Measurements from ENCODE around the gene NPAT. TPM values are rescaled to one million over a fixed set of nuclear protein-coding genes. Genes with fewer than 3 reads are reported as not detected.

The NPAT gene
- total and polyA plus RNA-seq, 10 of the 15 experiments (the other 5 are each of a cell fraction or from before 2014, with no cell fraction given): 7.5 to 32.8 (median 20.1) TPM

DNA sequence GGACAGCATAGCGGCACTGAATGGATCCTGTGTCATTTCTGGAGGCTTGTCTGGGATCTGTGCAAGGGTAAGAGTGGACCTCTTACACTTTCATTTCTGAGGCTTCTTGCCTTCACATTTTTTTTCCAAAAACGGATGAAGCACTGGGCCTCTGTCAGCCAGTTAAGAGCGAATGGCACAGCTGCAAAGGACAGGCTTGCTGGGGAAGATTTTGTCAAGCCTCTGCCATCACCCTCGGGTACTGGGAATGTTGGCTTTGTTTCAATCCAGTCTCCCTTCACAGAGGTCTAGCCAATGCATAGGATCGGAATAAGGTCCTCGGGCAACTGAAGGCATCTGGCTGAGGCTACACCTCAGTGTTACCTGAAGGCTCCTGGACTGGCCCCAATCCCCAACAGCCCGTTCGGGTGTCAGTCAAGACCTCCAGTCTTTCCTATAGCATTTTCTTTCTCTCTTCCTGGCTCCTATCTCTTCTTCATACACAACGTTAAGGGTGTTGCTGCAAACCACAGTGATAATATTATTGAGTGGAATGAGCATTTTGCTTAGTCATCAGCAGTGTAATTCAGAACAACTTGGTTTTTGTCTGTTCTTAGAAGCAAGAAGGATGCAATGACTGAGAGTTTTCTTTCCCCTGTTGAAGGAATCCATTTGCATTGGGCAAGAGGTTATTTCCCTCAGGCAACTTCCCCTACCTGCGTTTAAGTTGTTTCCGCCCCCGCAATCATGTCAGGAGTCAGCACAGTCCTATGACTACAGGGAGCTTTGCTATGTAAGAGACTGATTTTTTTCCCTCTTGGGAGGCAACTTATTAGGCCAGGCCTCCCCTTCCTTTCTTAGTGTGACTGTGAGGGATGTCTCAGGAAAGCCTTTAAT lies 22.8 kb downstream of the NPAT start (continued):
- TF ChIP-seq, protein P1, sequence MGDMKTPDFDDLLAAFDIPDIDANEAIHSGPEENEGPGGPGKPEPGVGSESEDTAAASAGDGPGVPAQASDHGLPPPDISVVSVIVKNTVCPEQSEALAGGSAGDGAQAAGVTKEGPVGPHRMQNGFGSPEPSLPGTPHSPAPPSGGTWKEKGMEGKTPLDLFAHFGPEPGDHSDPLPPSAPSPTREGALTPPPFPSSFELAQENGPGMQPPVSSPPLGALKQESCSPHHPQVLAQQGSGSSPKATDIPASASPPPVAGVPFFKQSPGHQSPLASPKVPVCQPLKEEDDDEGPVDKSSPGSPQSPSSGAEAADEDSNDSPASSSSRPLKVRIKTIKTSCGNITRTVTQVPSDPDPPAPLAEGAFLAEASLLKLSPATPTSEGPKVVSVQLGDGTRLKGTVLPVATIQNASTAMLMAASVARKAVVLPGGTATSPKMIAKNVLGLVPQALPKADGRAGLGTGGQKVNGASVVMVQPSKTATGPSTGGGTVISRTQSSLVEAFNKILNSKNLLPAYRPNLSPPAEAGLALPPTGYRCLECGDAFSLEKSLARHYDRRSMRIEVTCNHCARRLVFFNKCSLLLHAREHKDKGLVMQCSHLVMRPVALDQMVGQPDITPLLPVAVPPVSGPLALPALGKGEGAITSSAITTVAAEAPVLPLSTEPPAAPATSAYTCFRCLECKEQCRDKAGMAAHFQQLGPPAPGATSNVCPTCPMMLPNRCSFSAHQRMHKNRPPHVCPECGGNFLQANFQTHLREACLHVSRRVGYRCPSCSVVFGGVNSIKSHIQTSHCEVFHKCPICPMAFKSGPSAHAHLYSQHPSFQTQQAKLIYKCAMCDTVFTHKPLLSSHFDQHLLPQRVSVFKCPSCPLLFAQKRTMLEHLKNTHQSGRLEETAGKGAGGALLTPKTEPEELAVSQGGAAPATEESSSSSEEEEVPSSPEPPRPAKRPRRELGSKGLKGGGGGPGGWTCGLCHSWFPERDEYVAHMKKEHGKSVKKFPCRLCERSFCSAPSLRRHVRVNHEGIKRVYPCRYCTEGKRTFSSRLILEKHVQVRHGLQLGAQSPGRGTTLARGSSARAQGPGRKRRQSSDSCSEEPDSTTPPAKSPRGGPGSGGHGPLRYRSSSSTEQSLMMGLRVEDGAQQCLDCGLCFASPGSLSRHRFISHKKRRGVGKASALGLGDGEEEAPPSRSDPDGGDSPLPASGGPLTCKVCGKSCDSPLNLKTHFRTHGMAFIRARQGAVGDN (IDR thresholded peaks at IDR 0.05): peak; percentile 34; the same call in 1 of the 2 replicates
- TF ChIP-seq SP1 (IDR thresholded peaks at IDR 0.05; ENCODE audit: low read depth, low read length): no peak
- no peak for TF ChIP-seq CBX3 (IDR thresholded peaks at IDR 0.05; ENCODE audit: borderline replicate concordance, low read depth)
- TF ChIP-seq, protein P2, sequence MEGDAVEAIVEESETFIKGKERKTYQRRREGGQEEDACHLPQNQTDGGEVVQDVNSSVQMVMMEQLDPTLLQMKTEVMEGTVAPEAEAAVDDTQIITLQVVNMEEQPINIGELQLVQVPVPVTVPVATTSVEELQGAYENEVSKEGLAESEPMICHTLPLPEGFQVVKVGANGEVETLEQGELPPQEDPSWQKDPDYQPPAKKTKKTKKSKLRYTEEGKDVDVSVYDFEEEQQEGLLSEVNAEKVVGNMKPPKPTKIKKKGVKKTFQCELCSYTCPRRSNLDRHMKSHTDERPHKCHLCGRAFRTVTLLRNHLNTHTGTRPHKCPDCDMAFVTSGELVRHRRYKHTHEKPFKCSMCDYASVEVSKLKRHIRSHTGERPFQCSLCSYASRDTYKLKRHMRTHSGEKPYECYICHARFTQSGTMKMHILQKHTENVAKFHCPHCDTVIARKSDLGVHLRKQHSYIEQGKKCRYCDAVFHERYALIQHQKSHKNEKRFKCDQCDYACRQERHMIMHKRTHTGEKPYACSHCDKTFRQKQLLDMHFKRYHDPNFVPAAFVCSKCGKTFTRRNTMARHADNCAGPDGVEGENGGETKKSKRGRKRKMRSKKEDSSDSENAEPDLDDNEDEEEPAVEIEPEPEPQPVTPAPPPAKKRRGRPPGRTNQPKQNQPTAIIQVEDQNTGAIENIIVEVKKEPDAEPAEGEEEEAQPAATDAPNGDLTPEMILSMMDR (IDR thresholded peaks at IDR 0.05 in 2 of 3, conservative IDR thresholded peaks at IDR 0.05 in 1 of 3; ENCODE audit: control insufficient read depth in 2 of 3, extremely low read depth in 1 of 3, insufficient read depth in 1 of 3, low read depth in 3 of 3, low read length in 3 of 3): no peak
- 0 out of 2 replicates have a peak, but pooled peaks have one; percentile 21 for TF ChIP-seq PAX5 (IDR thresholded peaks at IDR 0.05; ENCODE audit: borderline replicate concordance, low read depth, low read length)
- no peak for TF ChIP-seq NR2C2 (IDR thresholded peaks at IDR 0.05; ENCODE audit: borderline replicate concordance, control insufficient read depth, insufficient read length, low read depth)
- TF ChIP-seq, protein P3, sequence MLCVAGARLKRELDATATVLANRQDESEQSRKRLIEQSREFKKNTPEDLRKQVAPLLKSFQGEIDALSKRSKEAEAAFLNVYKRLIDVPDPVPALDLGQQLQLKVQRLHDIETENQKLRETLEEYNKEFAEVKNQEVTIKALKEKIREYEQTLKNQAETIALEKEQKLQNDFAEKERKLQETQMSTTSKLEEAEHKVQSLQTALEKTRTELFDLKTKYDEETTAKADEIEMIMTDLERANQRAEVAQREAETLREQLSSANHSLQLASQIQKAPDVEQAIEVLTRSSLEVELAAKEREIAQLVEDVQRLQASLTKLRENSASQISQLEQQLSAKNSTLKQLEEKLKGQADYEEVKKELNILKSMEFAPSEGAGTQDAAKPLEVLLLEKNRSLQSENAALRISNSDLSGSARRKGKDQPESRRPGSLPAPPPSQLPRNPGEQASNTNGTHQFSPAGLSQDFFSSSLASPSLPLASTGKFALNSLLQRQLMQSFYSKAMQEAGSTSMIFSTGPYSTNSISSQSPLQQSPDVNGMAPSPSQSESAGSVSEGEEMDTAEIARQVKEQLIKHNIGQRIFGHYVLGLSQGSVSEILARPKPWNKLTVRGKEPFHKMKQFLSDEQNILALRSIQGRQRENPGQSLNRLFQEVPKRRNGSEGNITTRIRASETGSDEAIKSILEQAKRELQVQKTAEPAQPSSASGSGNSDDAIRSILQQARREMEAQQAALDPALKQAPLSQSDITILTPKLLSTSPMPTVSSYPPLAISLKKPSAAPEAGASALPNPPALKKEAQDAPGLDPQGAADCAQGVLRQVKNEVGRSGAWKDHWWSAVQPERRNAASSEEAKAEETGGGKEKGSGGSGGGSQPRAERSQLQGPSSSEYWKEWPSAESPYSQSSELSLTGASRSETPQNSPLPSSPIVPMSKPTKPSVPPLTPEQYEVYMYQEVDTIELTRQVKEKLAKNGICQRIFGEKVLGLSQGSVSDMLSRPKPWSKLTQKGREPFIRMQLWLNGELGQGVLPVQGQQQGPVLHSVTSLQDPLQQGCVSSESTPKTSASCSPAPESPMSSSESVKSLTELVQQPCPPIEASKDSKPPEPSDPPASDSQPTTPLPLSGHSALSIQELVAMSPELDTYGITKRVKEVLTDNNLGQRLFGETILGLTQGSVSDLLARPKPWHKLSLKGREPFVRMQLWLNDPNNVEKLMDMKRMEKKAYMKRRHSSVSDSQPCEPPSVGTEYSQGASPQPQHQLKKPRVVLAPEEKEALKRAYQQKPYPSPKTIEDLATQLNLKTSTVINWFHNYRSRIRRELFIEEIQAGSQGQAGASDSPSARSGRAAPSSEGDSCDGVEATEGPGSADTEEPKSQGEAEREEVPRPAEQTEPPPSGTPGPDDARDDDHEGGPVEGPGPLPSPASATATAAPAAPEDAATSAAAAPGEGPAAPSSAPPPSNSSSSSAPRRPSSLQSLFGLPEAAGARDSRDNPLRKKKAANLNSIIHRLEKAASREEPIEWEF (IDR thresholded peaks at IDR 0.05; ENCODE audit: insufficient replicate concordance, low read depth, low read length): no peak
- TF ChIP-seq, protein P4, sequence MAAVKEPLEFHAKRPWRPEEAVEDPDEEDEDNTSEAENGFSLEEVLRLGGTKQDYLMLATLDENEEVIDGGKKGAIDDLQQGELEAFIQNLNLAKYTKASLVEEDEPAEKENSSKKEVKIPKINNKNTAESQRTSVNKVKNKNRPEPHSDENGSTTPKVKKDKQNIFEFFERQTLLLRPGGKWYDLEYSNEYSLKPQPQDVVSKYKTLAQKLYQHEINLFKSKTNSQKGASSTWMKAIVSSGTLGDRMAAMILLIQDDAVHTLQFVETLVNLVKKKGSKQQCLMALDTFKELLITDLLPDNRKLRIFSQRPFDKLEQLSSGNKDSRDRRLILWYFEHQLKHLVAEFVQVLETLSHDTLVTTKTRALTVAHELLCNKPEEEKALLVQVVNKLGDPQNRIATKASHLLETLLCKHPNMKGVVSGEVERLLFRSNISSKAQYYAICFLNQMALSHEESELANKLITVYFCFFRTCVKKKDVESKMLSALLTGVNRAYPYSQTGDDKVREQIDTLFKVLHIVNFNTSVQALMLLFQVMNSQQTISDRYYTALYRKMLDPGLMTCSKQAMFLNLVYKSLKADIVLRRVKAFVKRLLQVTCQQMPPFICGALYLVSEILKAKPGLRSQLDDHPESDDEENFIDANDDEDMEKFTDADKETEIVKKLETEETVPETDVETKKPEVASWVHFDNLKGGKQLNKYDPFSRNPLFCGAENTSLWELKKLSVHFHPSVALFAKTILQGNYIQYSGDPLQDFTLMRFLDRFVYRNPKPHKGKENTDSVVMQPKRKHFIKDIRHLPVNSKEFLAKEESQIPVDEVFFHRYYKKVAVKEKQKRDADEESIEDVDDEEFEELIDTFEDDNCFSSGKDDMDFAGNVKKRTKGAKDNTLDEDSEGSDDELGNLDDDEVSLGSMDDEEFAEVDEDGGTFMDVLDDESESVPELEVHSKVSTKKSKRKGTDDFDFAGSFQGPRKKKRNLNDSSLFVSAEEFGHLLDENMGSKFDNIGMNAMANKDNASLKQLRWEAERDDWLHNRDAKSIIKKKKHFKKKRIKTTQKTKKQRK (IDR thresholded peaks at IDR 0.05; ENCODE audit: low read depth, low read length): no peak
- TF ChIP-seq MTA3 (IDR thresholded peaks at IDR 0.05; ENCODE audit: borderline replicate concordance, low read length): no peak
- 0 out of 2 replicates have a peak, but pooled peaks have one; percentile 44 for TF ChIP-seq NBN (IDR thresholded peaks at IDR 0.05)
